ENCODE results near the gene CTBS. TPM values are rescaled to one million over a fixed set of nuclear protein-coding genes. Genes with fewer than 3 reads are reported as not detected.
A peak's percentile ranks its signal among the peaks of the same experiment; 100 is the strongest.

The CTBS gene
- total and polyA plus RNA-seq, 5 donors = 5.0 to 13.3 (median 10.8) TPM

DNA sequence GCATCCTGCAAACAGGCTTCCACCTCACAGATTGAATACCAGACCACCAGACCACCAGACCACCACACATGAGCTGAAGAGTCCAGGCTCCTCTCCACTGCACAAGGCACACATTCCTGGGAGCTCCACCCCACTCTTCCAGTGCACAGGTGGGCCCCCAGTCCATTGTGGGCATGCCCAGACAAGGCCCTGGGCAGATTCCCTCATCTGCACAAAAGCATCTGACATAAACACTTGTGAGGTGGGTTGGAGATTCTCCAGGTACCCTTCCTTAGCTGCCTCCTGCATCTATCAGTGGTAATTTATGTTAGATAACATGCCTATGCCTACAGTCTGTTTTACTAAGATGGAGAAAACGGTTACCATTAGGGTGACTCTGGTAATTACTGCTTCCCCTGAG, 11.6 kb upstream of the CTBS start:
- no peaks in the 10 kb centered on the region for H3K27me3 ChIP-seq (ENCODE audit: control insufficient read depth, insufficient read depth)
- intact Hi-C loops (cut with DNase I) = no loop called here
- no peak overlapping the region for H3K4me3 ChIP-seq (ENCODE audit: low read length)
- H3K4me1 ChIP-seq (ENCODE audit: control insufficient read depth, insufficient read depth, low read length) = no peaks in the 10 kb centered on the region
- no peak overlapping the region for H3K27ac ChIP-seq (ENCODE audit: low read length)
- ATAC-seq = no peak
- H3K9me3 ChIP-seq (ENCODE audit: control insufficient read depth, low read length) = no peaks in the 10 kb centered on the region
- 54% methylated on average over 1 of the region's 1 CpG for WGBS
- no peak for DNase-seq

DNA sequence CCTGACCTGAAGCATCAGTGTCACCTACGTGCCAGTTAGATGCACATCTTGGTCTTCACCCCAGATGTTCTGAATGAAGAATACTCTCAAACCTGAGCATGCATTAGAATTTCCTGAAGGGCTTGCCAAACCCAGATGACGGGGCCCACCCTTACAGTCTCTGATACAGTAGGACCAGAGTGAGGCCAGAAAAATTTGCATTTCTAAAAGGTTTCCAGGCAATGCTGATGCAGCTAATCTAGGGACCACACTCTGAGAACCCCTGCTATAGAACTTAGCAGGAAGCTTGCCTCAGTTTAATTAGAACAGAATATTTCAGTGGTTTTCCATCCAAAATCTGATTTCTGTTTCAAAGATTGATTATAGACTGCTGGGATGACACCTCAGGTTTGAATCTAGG, 9.9 kb upstream of the CTBS start:
- H3K9me3 ChIP-seq (ENCODE audit: control insufficient read depth, low read length) = no peaks in the 10 kb centered on the region
- no peaks in the 10 kb centered on the region for H3K4me1 ChIP-seq (ENCODE audit: control insufficient read depth, insufficient read depth, low read length)
- intact Hi-C loops (cut with DNase I) = no loop called here
- no peaks in the 10 kb centered on the region for H3K27me3 ChIP-seq (ENCODE audit: control insufficient read depth, insufficient read depth)
- ATAC-seq (no peak), DNase-seq (no peak)
- whole genome bisulfite sequencing = 56% methylated on average over 2 of the region's 2 CpGs
- H3K27ac ChIP-seq (ENCODE audit: low read length) = no peak overlapping the region
- no peak overlapping the region for H3K4me3 ChIP-seq (ENCODE audit: low read length)

DNA sequence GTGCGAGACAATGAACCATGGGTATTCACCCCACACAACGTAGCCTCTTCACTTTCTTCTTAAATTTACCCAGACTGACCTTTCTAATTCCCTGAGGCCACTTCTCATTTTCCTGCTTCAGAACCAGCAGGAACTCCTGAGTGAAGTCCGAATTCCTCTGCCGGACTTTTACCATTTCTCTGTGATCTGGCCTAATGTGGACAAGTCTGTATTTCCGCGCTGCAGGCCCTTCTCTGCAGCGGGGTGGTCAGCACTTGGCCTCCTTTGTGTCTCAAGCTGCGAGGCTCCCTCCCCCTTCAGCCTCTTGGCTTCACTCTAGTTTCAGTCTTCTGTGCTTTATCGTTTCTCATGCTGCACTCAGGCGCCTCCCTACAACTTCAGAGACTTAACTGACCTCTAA, 9.4 kb upstream of the CTBS start:
- DNase-seq (peak in 2 of 3 donors; percentile 45 to 60), ATAC-seq (peak; percentile 57 to 75)
- H3K27ac ChIP-seq (ENCODE audit: low read length) = no peak overlapping the region
- H3K27me3 ChIP-seq (ENCODE audit: control insufficient read depth, insufficient read depth) = no peaks in the 10 kb centered on the region
- WGBS = 39% methylated on average over 10 of the region's 10 CpGs
- intact Hi-C loops (cut with DNase I) = no loop called here
- no peak overlapping the region for H3K4me3 ChIP-seq (ENCODE audit: low read length)
- no peaks in the 10 kb centered on the region for H3K9me3 ChIP-seq (ENCODE audit: control insufficient read depth, low read length)
- H3K4me1 ChIP-seq (ENCODE audit: control insufficient read depth, insufficient read depth, low read length) = no peaks in the 10 kb centered on the region

DNA sequence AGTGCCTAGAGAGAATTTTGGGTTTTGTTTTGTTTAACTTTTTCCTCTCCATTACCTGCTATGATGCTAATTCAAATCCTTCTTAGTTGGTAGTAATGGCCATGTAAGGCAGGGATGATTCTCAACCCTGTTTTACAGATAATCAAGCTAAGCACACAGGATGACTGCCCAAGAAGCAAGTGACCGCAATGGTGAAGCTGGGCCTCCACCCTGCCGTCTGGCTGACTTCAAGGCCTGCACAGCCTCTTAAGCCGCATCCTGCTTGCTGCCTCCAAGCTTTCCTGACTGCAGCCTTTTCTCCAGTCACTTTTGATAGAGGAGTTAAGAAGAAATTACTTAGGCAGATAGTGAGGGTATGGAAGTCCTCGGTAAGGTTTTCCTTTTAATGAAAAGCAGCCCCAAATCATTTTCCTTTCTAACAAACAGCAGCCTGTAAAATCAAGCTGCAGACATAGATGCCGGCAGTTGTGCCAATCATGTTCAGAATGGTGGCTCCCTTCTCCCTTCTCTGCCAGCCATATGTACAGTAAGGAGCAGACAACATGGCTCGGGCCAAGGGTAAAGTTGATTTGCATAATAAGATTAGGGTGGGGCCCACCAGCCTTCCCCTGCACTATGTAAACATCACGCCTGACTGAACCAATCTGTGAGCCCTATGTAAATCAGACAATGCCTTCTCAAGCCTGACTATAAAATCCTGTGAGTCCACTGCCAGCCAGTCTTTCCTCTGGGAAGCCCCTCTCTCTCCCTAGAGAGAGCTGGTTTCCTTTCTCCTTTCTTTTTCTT, 8.8 kb upstream of the CTBS start:
- Histone ChIP-seq H3K4me3 (ENCODE audit: low read length) (no peak overlapping the region), H3K4me1 (ENCODE audit: control insufficient read depth, insufficient read depth, low read length) (no peaks in the 10 kb centered on the region), H3K27ac (ENCODE audit: low read length) (no peak overlapping the region), H3K27me3 (ENCODE audit: control insufficient read depth, insufficient read depth) (no peaks in the 10 kb centered on the region), H3K9me3 (ENCODE audit: control insufficient read depth, low read length) (no peaks in the 10 kb centered on the region)
- intact Hi-C loops (cut with DNase I) = no loop called here
- 60% methylated on average over 7 of the region's 7 CpGs for WGBS
- no peak for DNase-seq
- peak; percentile 69 to 84 for ATAC-seq

DNA sequence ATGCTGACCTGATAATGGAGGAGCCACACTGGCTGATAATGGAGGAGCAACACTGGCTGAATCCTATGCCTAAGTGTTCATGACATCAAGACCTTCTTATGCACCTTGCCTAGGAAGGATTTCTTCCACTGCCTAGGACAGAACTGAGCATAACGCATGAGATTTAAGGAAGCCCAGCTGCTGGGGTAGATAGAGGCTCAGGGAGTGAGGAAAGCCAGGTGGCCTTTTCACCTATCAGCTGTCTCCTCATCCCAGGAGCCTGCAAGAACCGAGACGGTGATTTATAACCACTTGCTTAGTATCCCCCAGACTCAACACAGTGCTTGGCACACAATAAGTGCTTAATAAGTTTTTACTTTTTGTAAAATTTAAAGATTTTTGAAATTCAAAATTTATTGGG, 7.4 kb upstream of the CTBS start:
- ATAC-seq = no peak
- no peaks in the 10 kb centered on the region for H3K9me3 ChIP-seq (ENCODE audit: control insufficient read depth, low read length)
- no peak overlapping the region for H3K27ac ChIP-seq (ENCODE audit: low read length)
- WGBS = 87% methylated on average over 3 of the region's 3 CpGs
- no peaks in the 10 kb centered on the region for H3K27me3 ChIP-seq (ENCODE audit: control insufficient read depth, insufficient read depth)
- H3K4me3 ChIP-seq (ENCODE audit: low read length) = no peak overlapping the region
- intact Hi-C loops (cut with DNase I) = no loop called here
- no peak for DNase-seq
- no peaks in the 10 kb centered on the region for H3K4me1 ChIP-seq (ENCODE audit: control insufficient read depth, insufficient read depth, low read length)

DNA sequence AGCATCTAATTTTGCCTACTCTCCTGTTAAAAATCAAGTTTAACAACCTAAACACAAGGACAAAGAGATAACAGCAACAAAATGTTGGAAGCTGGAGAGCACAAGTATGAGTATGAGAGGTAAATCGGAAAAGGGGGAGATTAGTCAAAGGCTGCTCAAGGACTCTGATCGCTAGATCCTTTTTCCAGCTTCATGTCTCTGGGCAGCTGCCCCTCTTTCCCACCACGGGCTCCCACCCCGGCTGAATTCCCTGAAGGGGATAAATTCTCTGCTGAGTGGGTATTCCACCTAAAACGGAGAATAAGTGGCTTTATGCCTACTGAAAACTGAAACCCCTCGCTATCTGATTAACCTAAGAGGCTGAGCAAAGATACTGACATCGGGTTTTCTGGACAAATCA, 696 bp upstream of the CTBS start:
- Histone ChIP-seq H3K4me1 (ENCODE audit: control insufficient read depth, insufficient read depth, low read length) (peaks cover 2% of the 10 kb centered on the region), H3K4me3 (ENCODE audit: low read length) (peak overlapping the region; percentile 75), H3K27ac (ENCODE audit: low read length) (no peak overlapping the region), H3K9me3 (ENCODE audit: control insufficient read depth, low read length) (no peaks in the 10 kb centered on the region), H3K27me3 (ENCODE audit: control insufficient read depth, insufficient read depth) (no peaks in the 10 kb centered on the region)
- intact Hi-C loops (cut with DNase I) = loop anchor here in 1 of 4 donors (5.0 kb wide), 1 partner anchor 47 kb away; no protein-coding TSS in a partner anchor
- no peak for ATAC-seq
- 75% methylated on average over 7 of the region's 7 CpGs for WGBS
- no peak for DNase-seq

DNA sequence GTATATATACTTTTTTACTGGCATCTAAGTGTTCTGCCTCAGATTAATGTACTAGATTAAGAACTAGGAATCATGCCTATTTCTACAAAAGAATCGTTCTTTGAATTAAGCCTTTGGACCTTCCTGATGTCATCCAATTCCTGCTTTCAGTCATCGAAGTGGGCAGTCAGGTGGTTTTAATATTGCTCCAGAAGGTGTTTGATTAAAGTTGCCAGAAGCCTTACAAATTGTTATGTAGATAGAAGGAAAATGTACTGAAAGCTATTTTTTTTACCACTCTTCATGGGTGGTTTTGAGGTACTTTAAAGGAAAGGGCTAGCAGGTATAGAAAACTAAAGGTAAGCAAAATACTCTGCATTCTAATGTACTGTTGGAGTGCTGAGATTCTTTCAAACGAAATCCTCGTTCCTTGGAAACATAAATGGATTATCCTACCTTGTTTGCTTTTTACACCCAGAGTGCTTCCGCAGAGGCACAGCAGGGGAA, 716 bp downstream of the CTBS start:
- 16% methylated on average over 5 of the region's 5 CpGs for WGBS
- DNase-seq (no peak), ATAC-seq (no peak)
- intact Hi-C loops (cut with DNase I) = loop anchor here in 1 of 4 donors (5.0 kb wide), 1 partner anchor 49 kb away; no protein-coding TSS in a partner anchor
- Histone ChIP-seq H3K27ac (ENCODE audit: low read length) (peak overlapping the region; percentile 95), H3K9me3 (ENCODE audit: control insufficient read depth, low read length) (no peaks in the 10 kb centered on the region), H3K4me1 (ENCODE audit: control insufficient read depth, insufficient read depth, low read length) (peaks cover 2% of the 10 kb centered on the region), H3K4me3 (ENCODE audit: low read length) (peak overlapping the region; percentile 75), H3K27me3 (ENCODE audit: control insufficient read depth, insufficient read depth) (no peaks in the 10 kb centered on the region)

DNA sequence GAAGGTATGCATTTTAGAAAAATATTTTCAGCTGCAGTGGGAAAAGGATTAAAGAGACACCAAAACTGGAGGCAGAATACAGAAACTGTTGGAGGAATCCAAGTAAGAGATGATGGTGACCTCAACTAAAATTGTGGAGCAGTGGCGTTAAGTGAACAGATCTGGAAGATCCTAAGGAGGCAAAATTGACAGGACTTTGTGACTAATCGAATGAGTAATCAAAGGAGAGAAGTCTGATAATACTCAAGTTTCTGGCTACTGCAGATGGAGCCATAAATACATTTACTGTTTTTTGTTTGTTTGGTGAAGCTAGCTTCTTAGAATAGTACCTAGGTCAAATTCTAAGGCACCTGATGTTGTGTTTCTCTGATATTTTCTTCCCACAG, 3.1 kb downstream of the CTBS start:
- WGBS = 97% methylated on average over 2 of the region's 2 CpGs

DNA sequence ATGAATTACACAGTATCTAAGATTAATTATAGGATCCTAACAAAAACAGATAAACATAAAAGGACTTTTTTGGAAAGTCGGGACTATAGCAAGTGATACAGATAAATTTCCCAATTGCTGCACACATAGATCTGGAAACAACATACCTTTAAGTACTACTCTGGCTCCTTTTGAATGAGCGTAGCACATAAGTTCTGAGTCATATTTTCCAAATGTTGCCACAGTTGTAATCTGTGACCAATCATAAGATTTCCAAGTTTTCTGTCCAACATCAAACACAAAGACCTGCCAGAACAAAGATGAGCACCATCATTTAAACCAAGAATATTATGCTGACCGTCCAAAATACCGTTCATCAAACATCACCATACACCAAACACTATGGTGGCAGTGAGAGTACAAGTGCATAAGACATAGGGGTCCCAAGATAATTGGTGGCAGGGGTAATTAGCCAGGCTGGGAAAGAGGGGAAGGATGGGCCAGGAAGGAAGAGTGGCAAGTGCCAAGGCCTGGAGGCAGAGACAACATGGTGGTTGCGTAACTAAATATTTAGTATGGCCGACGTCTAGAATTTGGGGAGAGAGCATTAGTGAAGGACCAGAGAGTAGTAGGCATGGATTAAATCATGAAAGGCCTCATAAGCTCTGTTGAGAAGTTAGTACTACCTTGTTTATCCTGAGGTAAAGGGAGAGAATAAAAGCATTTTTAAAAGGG, 3.6 kb downstream of the CTBS start:
- Histone ChIP-seq H3K4me3 (ENCODE audit: low read length) (no peak overlapping the region), H3K27me3 (ENCODE audit: control insufficient read depth, insufficient read depth) (no peaks in the 10 kb centered on the region), H3K4me1 (ENCODE audit: control insufficient read depth, insufficient read depth, low read length) (peaks cover 2% of the 10 kb centered on the region), H3K27ac (ENCODE audit: low read length) (no peak overlapping the region), H3K9me3 (ENCODE audit: control insufficient read depth, low read length) (no peaks in the 10 kb centered on the region)
- intact Hi-C loops (cut with DNase I) = loop anchor here in 1 of 4 donors (5.0 kb wide), 1 partner anchor 52 kb away; no protein-coding TSS in a partner anchor
- 92% methylated on average over 7 of the region's 7 CpGs for WGBS
- no peak for ATAC-seq
- DNase-seq = no peak

More for the DNA sequence above, 3.1 kb downstream of the CTBS start:
- intact Hi-C loops (cut with DNase I) = loop anchor here in 1 of 4 donors (5.0 kb wide), 1 partner anchor 51 kb away; no protein-coding TSS in a partner anchor
- H3K27me3 ChIP-seq (ENCODE audit: control insufficient read depth, insufficient read depth) = no peaks in the 10 kb centered on the region
- H3K4me1 ChIP-seq (ENCODE audit: control insufficient read depth, insufficient read depth, low read length) = peaks cover 2% of the 10 kb centered on the region
- H3K9me3 ChIP-seq (ENCODE audit: control insufficient read depth, low read length) = no peaks in the 10 kb centered on the region
- no peak overlapping the region for H3K4me3 ChIP-seq (ENCODE audit: low read length)
- no peak overlapping the region for H3K27ac ChIP-seq (ENCODE audit: low read length)
- ATAC-seq (no peak), DNase-seq (no peak)

DNA sequence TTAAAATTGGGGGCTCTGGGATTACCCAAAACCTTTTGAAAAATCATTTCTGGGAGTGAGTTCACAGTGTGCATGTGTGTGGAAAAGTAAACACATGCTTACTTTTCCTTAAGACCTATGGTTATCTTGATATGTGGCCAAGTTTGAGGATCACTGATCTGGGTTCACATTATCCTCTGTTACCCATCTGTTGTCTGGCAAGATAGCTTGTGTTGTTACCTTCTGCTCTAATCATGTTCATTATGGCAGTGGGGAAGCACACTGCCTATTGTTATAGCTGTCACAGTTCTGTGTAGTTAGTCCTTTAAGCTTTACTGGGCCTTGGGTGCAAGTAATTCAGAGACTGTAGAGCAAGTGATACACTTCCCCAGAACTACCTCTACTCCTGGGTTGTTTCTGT, 5.0 kb downstream of the CTBS start:
- intact Hi-C loops (cut with DNase I) = no loop called here

DNA sequence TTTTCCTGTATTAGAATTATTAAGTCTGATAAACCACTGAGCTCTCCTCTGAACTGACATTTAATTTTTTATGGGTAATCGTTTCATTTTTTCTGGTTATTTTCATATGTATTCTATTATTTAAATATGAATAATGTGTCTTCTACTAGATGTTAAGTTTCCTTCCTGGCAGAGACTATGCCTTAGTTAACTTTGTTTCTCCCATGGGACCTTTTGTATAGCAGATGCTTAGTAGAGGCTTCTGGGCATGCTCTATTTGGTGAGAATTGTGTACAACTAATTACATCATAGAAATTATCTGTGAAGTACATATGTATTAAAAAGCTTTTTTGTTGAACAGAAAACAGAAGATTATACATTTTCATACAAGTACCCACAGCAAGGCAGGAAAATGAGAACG, 23.4 kb downstream of the CTBS start:
- H3K27me3 ChIP-seq (ENCODE audit: control insufficient read depth, insufficient read depth) = no peaks in the 10 kb centered on the region
- no peaks in the 10 kb centered on the region for H3K4me1 ChIP-seq (ENCODE audit: control insufficient read depth, insufficient read depth, low read length)
- H3K9me3 ChIP-seq (ENCODE audit: control insufficient read depth, low read length) = no peaks in the 10 kb centered on the region
- ATAC-seq (no peak), DNase-seq (no peak)
- intact Hi-C loops (cut with DNase I) = no loop called here
- no peak overlapping the region for H3K4me3 ChIP-seq (ENCODE audit: low read length)
- WGBS = 51% methylated on average over 2 of the region's 2 CpGs
- H3K27ac ChIP-seq (ENCODE audit: low read length) = no peak overlapping the region

More for the DNA sequence above, 5.0 kb downstream of the CTBS start:
- Histone ChIP-seq H3K9me3 (ENCODE audit: control insufficient read depth, low read length) (no peaks in the 10 kb centered on the region), H3K27me3 (ENCODE audit: control insufficient read depth, insufficient read depth) (no peaks in the 10 kb centered on the region), H3K4me3 (ENCODE audit: low read length) (no peak overlapping the region), H3K27ac (ENCODE audit: low read length) (no peak overlapping the region), H3K4me1 (ENCODE audit: control insufficient read depth, insufficient read depth, low read length) (peaks cover 2% of the 10 kb centered on the region)
- ATAC-seq = no peak
- DNase-seq = no peak

Data from right cardiac atrium (tissue), 5 donors.